DND-41 (cell line): ENCODE results near the gene SEPTIN10.

Source experiments
- CTCF ChIP-seq: IDR thresholded peaks from 2 replicates; pipeline ENCODE4 v1.5.1; 2012; ENCODE audit warnings: borderline replicate concordance, low read length, moderate library complexity, mild to moderate bottlenecking; ENCODE audit not compliant: poor library complexity, severe bottlenecking; ENCODE audit errors: extremely low read depth
- EZH2 ChIP-seq: IDR thresholded peaks from 3 replicates; pipeline ENCODE4 v1.6.1; 2012; ENCODE audit warnings: borderline replicate concordance, low read depth, mild to moderate bottlenecking, moderate library complexity, low read length, inconsistent platforms; ENCODE audit not compliant: severe bottlenecking

- no peak for TF ChIP-seq CTCF
- TF ChIP-seq EZH2 = no peak
These were observed 9.2 kb downstream of the SEPTIN10 start for GRCh38 chr2:109604597-109604996.
